Hematopoietic multipotent progenitor cell treated with erythropoietin and hydrocortisone succinate and interleukin-3 and kit ligand, for 8 days (in vitro differentiated cells): ENCODE measurements around the gene SPNS1.

Experiments used
- DNase-seq: peaks from one replicate; pipeline ENCODE4 v3.0.0-alpha.2; 2015

The SPNS1 gene

DNA sequence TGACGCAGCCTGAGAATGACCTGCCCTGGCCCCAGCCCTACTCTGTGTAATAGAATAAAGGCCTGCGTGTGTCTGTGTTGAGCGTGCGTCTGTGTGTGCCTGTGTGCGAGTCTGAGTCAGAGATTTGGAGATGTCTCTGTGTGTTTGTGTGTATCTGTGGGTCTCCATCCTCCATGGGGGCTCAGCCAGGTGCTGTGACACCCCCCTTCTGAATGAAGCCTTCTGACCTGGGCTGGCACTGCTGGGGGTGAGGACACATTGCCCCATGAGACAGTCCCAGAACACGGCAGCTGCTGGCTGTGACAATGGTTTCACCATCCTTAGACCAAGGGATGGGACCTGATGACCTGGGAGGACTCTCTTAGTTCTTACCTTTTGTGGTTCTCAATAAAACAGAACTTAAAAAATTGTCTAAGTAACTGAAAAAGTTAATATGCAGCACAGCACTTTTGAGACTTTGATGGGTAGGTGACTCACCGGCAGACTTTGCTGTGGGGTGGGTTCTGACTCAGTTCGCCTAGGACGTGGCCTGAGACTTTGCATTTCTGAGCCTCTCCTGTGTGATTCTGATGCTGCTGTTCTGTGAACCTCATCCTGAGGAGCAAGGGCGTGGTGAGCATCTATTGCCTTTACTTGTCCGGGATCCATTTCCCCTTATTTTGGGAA is 15.9 kb downstream of the SPNS1 start:
- no peak for DNase-seq

GRCh38 chr16:28991687-28992086 is 17.1 kb downstream of the SPNS1 start:
- no peak for DNase-seq

DNA sequence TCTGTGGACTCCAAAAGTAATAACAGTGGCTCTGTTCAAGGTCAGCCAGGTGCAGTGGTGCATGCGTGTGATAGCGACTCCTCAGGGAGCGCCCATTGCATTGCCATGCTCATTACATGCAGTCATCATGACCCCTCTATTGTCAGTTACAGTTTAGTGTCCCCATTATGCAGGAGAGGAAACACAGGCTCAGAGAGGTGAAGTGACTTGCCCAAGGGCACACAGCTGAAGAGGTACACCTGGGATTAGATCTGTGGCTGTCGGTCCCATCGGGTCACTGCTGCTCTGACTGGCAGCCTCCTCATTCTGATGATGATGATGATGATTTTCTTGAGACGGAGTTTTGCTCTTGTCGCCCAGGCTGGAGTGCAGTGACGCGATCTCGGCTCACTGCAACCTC is 17.9 kb downstream of the SPNS1 start:
- no peak for DNase-seq

DNA sequence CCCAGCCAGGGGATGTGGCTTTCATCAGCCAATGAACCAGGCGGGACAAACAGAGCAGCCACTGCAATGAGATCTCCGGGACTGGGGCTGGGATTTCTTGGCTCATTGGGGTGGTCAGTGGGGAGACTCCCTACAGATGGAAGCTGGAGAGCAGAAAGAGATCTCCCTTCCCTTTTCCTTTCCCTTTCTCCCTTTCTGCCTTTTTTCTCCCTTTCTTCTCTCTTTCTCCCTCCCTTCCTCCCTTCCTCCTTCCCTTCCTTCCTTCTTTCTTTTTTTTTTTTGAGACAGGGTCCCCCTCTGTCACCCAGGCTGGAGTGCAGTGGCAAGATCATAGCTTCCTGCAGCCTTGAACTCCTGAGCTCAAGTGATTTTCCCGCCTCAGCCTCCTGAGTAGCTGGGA is 24.3 kb downstream of the SPNS1 start:
- DNase-seq, result no peak

DNA sequence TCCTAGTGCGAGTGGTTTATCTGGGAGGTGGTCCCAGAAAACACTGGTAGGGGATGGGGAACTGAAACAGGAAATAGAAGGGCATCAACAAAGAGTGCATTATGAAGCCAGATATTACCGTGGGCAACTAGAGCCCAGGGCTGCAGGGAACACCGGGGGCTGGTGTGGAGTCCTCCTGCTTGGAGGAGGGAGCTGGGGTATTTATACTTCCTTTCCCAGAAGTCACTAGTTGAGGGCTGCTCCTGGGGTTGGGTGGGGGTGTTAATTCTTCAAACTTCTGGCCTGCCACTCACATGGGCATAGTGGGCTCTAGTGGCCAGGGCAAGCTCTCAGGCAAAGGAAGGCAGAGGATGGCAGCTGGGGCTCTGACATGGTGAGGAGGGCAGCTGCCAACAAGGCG is 25.0 kb downstream of the SPNS1 start:
- no peak for DNase-seq

- DNase-seq, result no peak
Measured at GRCh38 chr16:29000019-29000418, 25.4 kb downstream of the SPNS1 start.

- peak; percentile 59 for DNase-seq
Measured at GRCh38 chr16:29004496-29005139, 30.0 kb downstream of the SPNS1 start.

- peak; percentile 98 for DNase-seq
Measured at GRCh38 chr16:29007730-29008593, 33.4 kb downstream of the SPNS1 start.

GRCh38 chr16:29009050-29009837 is 34.7 kb downstream of the SPNS1 start:
- peak; percentile 99 for DNase-seq

- no peak for DNase-seq
Measured at GRCh38 chr16:29009838-29010166, 35.2 kb downstream of the SPNS1 start.

DNA sequence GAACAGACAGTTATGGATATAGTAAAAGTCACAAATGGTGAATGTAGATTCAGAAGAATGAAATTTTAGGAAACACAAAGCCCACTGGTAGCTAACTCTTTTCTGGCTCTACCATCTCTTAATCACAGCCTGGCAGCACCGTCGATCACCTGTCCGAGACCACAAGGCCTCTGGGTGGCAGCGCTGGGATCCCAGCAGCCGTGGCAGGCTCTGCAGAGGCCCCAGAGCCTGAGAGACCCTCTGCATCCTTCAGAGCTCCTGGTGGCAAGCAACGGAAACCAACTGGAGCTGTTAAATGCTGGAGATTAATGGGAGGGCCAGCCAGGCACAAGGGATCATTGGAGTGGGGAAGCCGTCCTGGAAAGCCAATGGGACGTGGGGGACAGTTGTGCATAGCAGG is 36.5 kb downstream of the SPNS1 start:
- DNase-seq, result peak; percentile 60

DNA sequence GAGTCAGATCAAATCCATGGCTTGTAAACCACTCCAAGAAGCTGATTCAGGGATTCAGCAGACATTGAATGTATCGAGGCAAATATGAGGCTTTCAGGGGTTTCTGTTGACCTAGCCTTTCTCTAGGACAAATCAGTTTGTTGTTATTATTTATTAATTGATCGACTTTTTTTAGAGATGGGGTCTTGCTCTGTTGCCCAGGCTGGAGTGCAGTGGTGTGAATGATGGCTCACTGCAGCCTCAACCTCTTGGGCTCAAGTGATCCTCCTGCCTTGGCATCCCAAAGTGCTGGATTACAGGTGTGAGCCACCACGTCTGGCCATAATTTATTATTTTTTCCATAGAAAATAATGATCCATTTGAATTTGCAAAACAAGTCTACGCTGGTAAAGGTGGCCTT is 37.3 kb downstream of the SPNS1 start:
- no peak for DNase-seq

DNA sequence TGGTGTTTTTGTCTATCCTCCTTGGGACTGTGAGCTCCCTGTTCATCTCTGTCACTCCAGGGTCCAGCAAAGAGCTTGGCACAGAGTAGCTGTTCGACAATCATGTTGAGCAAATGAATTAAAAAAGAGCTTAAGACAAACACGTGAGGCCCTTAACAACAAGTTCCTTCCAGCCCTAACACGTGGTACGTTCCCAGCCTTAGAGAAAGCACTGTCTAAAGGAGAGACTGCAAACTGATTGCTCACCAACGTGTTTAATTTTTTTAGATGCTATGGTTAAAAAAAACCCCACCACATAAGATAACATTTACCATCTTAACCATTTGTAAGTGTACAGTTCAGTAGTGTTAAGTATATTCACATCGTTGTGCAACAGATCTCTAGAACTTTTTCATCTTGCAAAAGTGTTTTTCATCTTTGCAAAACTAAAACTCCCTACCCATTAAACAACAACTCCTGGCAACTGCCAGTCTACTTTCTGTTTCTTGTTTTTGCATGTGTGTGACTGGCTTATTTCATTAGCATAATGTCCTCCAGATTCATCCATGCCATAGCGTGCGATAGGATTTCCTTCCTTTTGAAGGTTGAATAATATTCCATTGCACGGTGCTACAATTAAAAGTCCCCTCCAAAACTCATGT is 38.5 kb downstream of the SPNS1 start:
- peak; percentile 64 for DNase-seq

- no peak for DNase-seq
Measured at GRCh38 chr16:29014561-29015069, 40.0 kb downstream of the SPNS1 start.

- no peak for DNase-seq
Measured at GRCh38 chr16:29022196-29022595, 47.6 kb downstream of the SPNS1 start.

- peak; percentile 9 for DNase-seq
Measured at GRCh38 chr16:29023279-29024277, 49.0 kb downstream of the SPNS1 start.

- no peak for DNase-seq
Measured at GRCh38 chr16:29024278-29024677, 49.7 kb downstream of the SPNS1 start.

- DNase-seq, result no peak
Measured at GRCh38 chr16:29025218-29025617, 50.6 kb downstream of the SPNS1 start.

DNA sequence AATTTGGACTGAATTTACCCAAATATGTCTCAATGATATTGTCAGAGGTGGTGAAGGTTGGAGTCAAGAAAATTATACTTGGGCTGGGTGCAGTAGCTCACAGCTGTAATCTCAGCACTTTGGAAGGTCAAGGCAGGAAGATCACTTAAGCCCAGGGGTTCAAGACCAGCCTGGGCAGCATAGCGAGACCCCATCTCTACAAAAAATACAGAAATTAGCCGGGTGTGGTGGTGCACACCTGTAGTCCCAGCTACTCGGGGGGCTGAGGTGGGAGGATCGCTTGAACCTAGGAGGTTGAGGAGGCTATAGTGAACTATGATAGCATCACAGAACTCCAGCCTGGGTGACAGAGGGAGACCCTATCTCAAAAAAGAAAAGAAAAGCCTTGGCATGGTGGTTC is 51.2 kb downstream of the SPNS1 start:
- no peak for DNase-seq

GRCh38 chr16:29028457-29029167 is 54.0 kb downstream of the SPNS1 start:
- DNase-seq, result no peak
